Measurements from ENCODE around the gene LRRN2. TPM values are rescaled to one million over a fixed set of nuclear protein-coding genes. Genes with fewer than 3 reads are reported as not detected.

Gene LRRN2
- total and polyA plus RNA-seq, 2 experiments from 2014 or later = 0.74 to 2.6 TPM

- TF ChIP-seq, protein P1, sequence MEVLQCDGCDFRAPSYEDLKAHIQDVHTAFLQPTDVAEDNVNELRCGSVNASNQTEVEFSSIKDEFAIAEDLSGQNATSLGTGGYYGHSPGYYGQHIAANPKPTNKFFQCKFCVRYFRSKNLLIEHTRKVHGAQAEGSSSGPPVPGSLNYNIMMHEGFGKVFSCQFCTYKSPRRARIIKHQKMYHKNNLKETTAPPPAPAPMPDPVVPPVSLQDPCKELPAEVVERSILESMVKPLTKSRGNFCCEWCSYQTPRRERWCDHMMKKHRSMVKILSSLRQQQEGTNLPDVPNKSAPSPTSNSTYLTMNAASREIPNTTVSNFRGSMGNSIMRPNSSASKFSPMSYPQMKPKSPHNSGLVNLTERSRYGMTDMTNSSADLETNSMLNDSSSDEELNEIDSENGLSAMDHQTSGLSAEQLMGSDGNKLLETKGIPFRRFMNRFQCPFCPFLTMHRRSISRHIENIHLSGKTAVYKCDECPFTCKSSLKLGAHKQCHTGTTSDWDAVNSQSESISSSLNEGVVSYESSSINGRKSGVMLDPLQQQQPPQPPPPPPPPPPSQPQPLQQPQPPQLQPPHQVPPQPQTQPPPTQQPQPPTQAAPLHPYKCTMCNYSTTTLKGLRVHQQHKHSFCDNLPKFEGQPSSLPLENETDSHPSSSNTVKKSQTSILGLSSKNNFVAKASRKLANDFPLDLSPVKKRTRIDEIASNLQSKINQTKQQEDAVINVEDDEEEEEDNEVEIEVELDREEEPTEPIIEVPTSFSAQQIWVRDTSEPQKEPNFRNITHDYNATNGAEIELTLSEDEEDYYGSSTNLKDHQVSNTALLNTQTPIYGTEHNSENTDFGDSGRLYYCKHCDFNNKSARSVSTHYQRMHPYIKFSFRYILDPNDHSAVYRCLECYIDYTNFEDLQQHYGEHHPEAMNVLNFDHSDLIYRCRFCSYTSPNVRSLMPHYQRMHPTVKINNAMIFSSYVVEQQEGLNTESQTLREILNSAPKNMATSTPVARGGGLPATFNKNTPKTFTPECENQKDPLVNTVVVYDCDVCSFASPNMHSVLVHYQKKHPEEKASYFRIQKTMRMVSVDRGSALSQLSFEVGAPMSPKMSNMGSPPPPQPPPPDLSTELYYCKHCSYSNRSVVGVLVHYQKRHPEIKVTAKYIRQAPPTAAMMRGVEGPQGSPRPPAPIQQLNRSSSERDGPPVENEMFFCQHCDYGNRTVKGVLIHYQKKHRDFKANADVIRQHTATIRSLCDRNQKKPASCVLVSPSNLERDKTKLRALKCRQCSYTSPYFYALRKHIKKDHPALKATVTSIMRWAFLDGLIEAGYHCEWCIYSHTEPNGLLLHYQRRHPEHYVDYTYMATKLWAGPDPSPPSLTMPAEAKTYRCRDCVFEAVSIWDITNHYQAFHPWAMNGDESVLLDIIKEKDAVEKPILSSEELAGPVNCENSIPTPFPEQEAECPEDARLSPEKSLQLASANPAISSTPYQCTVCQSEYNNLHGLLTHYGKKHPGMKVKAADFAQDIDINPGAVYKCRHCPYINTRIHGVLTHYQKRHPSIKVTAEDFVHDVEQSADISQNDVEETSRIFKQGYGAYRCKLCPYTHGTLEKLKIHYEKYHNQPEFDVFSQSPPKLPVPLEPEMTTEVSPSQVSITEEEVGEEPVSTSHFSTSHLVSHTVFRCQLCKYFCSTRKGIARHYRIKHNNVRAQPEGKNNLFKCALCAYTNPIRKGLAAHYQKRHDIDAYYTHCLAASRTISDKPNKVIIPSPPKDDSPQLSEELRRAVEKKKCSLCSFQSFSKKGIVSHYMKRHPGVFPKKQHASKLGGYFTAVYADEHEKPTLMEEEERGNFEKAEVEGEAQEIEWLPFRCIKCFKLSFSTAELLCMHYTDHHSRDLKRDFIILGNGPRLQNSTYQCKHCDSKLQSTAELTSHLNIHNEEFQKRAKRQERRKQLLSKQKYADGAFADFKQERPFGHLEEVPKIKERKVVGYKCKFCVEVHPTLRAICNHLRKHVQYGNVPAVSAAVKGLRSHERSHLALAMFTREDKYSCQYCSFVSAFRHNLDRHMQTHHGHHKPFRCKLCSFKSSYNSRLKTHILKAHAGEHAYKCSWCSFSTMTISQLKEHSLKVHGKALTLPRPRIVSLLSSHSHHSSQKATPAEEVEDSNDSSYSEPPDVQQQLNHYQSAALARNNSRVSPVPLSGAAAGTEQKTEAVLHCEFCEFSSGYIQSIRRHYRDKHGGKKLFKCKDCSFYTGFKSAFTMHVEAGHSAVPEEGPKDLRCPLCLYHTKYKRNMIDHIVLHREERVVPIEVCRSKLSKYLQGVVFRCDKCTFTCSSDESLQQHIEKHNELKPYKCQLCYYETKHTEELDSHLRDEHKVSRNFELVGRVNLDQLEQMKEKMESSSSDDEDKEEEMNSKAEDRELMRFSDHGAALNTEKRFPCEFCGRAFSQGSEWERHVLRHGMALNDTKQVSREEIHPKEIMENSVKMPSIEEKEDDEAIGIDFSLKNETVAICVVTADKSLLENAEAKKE (CRISPR knock-in tag; IDR thresholded peaks at IDR 0.05) = no peak
- TF ChIP-seq EZH2phosphoT487 (IDR thresholded peaks at IDR 0.05; ENCODE audit: unreplicated experiment) (no peak), CREB1 (CRISPR knock-in tag; IDR thresholded peaks at IDR 0.05; ENCODE audit: low read depth) (no peak), POLR2AphosphoS5 (IDR thresholded peaks at IDR 0.05; ENCODE audit: low read depth) (no peak), NANOG (IDR thresholded peaks at IDR 0.05; ENCODE audit: borderline replicate concordance) (no peak), JUNB (IDR thresholded peaks at IDR 0.05; ENCODE audit: unreplicated experiment) (no peak), EZH2 (IDR thresholded peaks at IDR 0.05; ENCODE audit: low read depth, unreplicated experiment) (no peak), ZNF114 (CRISPR knock-in tag; IDR thresholded peaks at IDR 0.05) (no peak)
- TF ChIP-seq, protein P2, sequence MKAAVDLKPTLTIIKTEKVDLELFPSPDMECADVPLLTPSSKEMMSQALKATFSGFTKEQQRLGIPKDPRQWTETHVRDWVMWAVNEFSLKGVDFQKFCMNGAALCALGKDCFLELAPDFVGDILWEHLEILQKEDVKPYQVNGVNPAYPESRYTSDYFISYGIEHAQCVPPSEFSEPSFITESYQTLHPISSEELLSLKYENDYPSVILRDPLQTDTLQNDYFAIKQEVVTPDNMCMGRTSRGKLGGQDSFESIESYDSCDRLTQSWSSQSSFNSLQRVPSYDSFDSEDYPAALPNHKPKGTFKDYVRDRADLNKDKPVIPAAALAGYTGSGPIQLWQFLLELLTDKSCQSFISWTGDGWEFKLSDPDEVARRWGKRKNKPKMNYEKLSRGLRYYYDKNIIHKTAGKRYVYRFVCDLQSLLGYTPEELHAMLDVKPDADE (IDR thresholded peaks at IDR 0.05) = no peak
- TF ChIP-seq, protein P3, sequence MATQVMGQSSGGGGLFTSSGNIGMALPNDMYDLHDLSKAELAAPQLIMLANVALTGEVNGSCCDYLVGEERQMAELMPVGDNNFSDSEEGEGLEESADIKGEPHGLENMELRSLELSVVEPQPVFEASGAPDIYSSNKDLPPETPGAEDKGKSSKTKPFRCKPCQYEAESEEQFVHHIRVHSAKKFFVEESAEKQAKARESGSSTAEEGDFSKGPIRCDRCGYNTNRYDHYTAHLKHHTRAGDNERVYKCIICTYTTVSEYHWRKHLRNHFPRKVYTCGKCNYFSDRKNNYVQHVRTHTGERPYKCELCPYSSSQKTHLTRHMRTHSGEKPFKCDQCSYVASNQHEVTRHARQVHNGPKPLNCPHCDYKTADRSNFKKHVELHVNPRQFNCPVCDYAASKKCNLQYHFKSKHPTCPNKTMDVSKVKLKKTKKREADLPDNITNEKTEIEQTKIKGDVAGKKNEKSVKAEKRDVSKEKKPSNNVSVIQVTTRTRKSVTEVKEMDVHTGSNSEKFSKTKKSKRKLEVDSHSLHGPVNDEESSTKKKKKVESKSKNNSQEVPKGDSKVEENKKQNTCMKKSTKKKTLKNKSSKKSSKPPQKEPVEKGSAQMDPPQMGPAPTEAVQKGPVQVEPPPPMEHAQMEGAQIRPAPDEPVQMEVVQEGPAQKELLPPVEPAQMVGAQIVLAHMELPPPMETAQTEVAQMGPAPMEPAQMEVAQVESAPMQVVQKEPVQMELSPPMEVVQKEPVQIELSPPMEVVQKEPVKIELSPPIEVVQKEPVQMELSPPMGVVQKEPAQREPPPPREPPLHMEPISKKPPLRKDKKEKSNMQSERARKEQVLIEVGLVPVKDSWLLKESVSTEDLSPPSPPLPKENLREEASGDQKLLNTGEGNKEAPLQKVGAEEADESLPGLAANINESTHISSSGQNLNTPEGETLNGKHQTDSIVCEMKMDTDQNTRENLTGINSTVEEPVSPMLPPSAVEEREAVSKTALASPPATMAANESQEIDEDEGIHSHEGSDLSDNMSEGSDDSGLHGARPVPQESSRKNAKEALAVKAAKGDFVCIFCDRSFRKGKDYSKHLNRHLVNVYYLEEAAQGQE (IDR thresholded peaks at IDR 0.05; ENCODE audit: unreplicated experiment) = no peak
- Mint-ChIP-seq H3K9me3 (no peaks in the 10 kb centered on the region), H3K27me3 (ENCODE audit: insufficient read depth, low read depth, poor library complexity) (peaks cover 36% of the 10 kb centered on the region), H3K27ac (no peak overlapping the region), H3K36me3 (ENCODE audit: low read depth) (no peaks in the 10 kb centered on the region; the same call in 1 of the 3 replicates), H3K4me1 (peaks cover 30% of the 10 kb centered on the region), H3K4me3 (peak overlapping the region; percentile 86)
- Histone ChIP-seq H3K79me2 (replicated peaks; ENCODE audit: insufficient read depth) (no peaks in the 10 kb centered on the region), H3F3A (replicated peaks; ENCODE audit: low read depth) (no peaks in the 10 kb centered on the region), H3K4me2 (peak overlapping the region; percentile 96), H3K27ac (ENCODE audit: low read depth) (no peak overlapping the region), H3K4me3 (peak overlapping the region; percentile 83), H3K27me3 (ENCODE audit: insufficient read depth) (peaks cover 58% of the 10 kb centered on the region), H2AFZ (no peak overlapping the region), H3K4me1 (ENCODE audit: insufficient read depth) (peaks cover 10% of the 10 kb centered on the region; the same call in 1 of the 2 replicates), H3K9me2 (ENCODE audit: insufficient read depth) (no peaks in the 10 kb centered on the region), H4K20me1 (replicated peaks; ENCODE audit: insufficient read depth) (no peaks in the 10 kb centered on the region; the same call in 1 of the 2 replicates), H3K36me3 (ENCODE audit: insufficient read depth) (no peaks in the 10 kb centered on the region)
- no peak for DNase-seq (ENCODE audit: low spot score)
- no peak for ATAC-seq
These were observed 2.0 kb downstream of the LRRN2 start for GRCh38 chr1:204683284-204684205.

Measured in GM23338 (cell line).